Erythroblast (primary cell): ENCODE results near the gene IFI6.

ENCODE experiments used
- GATA1 ChIP-seq: IDR thresholded peaks from 2 replicates; pipeline ENCODE4 v1.6.1; 2011; ENCODE audit warnings: low read depth, mild to moderate bottlenecking, control low read depth, low read length, moderate library complexity
- POLR2A ChIP-seq: IDR thresholded peaks from 2 replicates; pipeline ENCODE4 v1.6.1; 2011; ENCODE audit warnings: mild to moderate bottlenecking, low read length

GRCh38 chr1:27627061-27627460, 44.9 kb downstream of the IFI6 start:
- TF ChIP-seq POLR2A (no peak), GATA1 (no peak)
